HG03460 (cell line): ENCODE results near the gene TBC1D10B.
A peak's percentile ranks its signal among the peaks of the same experiment; 100 is the strongest.
"Not testable (repeated sequence)": the region's sequence is repeated elsewhere in the genome, so short reads cannot be mapped to it uniquely, and the experiment has no call there.

Source experiments
- ATAC-seq: cut with Tn5 transposase; IDR thresholded peaks from one replicate; pipeline ENCODE4 v1.9.1; 2021; ENCODE audit not compliant: unreplicated experiment

The TBC1D10B gene

DNA sequence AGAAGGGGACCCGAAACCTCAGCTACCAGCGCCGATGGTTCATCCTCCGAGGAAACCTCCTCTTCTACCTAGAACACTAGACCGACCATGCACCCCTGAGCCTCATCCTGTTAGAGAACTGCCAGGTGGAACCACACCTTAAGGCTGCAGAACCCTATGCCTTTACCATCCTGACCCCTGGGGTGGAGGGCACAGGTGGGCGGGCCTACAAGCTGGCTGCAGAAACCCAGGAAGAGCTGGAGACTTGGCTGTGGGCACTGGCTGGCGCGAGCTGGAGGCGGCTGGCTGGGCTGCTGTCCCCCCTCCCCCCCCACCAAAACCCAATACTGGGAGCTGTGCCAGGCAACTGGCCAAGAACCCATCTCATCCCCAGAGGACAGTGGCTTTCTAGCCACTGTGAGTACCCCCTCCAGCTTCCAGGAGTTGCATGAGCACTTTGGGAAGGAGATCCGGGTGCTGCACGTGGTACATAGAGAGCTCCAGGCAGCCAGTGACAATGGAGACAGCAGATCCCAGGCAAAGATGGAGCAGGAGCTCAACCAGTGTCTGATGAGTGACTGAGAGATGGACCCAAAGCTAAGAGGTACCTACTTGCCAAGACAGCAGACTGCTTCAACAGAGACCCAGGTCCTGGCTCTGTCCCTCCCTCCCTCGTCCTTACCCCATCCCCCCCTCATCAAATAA is 13.8 kb downstream of the TBC1D10B start:
- ATAC-seq, result no peak

GRCh38 chr16:30355954-30356308 is 14.4 kb downstream of the TBC1D10B start:
- ATAC-seq, result no peak

DNA sequence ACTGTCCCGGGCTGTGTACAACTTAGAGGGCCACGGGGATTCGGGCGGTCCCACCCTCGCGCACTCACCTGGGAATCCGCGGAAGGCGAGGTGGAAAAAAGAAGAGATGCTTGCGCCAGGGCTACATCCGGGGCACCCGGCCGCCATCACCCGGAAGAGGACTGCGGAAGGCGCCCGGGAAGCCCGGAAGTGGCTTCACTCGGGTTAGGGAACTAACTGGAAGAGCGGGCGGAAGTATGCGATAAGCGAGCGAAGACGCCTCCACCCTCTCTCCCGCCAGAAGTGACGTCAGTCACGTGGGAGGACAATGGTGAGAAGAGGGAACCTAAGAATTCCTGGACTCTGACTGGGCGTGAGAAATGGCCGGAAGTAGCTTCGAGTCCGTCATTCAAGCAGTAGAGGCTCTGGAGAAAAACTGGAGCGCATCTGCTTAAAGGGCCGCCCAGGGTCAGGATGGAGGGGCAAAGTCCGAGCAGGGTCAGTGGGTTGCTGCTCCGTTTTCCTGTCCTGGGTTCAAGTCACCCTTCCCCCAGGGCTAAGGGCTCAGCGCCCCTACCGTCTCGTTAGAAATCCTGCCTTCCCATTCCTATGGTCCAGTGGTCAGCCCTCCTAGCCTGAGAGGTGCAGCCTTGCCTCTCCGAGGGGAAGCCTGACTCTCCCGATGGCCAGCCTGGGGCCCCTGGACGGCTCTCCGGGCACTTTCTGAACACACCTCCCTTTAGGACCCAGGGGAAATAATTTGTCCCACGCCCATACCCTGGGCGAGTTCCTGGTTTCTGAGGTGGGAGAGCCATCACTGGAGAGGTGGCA is 14.9 kb downstream of the TBC1D10B start, which contains the start of gene CD2BP2:
Gene CD2BP2, minus strand, starts transcription at position 165 of the 810 bp plus-strand sequence. CDS start 627 bp downstream, outside the sequence.
- ATAC-seq, result peak; percentile 57

DNA sequence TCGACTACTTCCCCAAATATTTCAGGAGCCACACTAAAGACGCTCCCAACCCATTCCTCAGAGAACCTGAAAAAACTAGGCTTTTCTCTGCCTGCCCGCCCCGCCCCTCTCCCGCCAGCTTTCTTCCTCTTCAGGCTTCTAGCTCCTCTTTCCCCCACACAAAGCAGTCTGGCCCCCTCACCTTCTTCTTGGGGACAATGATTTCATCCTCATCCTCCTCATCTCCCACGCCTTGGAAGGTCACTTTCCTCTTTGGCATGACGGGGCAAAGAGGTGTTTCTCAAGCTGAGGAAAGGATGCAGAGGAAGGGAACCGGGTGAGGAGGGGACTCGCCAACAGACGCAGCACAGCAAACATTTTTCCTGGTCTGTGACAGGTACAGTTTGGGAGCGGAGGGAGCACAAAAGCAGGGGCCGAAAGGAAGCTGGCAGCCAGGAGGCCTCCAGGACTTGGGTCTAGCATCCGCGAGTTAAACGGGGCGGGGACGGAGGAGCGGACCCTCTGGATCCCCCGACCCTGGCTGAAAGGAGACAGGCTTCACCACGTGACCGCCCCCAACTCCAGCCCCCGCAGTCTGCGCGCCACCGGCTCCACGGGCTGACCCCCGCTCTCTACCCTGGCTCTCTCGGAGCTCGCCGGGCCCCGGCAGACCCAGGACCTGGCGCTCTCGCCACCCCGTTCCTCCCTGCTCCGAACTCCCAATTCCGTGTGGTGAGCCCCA is 15.7 kb downstream of the TBC1D10B start:
- ATAC-seq, result peak; percentile 13

DNA sequence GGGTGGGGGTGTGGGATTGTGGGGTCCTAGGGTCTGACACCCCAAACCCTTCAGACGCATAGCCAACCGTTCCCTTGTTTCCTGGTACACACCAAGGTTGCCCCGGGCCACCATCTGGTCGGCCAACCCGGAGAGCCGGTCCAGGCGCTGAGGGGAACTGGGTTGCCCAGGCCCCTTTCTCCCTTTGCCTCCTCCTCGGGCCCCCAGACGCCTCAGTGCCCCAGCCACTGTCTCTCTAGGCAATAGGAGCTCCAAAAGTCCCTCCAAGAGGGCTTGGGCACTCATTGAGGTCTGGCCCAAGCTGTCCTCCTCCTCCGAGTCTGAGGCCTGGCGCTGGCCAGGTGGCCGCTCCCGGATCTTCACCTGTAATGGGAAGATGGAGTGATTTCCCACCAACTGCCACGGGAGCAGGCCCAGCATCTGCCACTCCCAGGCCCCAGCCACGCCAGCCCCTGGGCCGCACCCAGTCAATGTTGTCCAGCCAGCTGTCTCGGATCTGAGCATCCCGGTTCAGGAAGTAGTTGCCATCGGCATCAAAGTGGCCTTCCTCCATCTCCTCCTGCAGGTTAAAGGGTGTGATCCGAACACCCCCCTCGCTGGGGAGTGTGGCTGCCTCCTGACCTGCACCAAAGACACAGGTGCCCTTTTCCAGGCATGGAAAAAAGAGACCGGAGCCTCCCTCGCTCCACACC is 16.7 kb downstream of the TBC1D10B start:
- ATAC-seq, result no peak

- no peak for ATAC-seq
Observed at GRCh38 chr16:30352488-30353401, 17.5 kb downstream of the TBC1D10B start.

DNA sequence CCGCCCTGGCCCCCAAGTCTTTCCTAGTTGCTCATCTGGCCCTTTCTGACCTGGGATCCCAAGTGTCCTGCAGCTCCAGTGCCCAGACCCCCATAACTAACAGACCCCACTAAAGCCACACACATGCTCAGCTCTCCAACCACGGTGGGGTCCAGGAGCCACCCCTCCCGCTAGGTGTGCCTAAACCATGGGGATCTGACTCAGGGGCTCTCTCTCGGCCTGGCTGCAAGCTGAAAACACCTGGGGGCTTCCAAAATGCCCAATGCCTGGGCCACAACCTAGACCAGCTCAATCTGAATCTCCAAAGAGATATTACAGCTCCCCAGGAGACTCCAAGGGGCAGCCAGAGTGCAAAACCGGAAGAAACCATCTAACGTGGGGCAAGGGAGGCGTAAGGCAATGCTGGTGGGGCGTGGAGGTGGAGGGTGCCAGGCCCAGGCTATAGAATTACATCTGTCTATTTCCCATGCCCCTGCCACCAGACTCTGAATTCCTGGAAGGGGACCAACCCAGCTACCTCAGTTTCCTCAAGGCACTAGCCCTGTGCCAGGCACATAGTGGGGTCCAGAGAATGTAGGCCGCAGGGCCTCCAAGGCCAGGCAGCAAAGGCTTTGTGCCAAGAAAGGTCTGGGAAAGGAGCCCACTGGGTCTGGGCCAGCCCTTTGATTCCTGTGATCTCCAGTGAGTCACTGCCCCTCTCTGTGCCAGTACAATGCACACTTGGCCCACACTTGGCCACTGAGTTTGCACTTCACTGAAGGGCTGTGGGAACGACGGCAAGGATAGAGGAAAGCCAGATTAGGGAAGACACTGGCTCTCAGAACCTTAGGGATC is 18.5 kb downstream of the TBC1D10B start:
- no peak for ATAC-seq

DNA sequence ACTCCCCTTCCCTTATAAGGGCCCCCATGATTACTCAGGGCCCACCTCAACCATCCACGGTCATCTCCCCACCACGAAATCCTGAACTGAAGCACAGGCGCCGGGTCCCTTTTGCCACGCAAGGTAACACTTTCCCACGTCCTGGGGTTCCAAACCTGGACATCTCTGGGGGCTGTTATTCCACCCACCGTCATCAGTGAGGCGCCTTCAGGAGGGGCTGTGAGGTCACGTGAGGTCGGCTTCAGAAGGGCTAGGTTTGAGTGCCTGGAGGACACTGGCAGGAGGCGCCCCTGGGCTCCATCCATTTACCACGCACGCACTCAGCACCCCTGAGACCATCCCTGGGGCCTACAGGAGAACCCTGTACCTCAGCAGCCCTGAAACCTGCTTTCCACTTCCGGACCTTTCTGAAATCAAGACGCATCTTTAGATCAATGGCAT is 19.3 kb downstream of the TBC1D10B start:
- ATAC-seq, result no peak

DNA sequence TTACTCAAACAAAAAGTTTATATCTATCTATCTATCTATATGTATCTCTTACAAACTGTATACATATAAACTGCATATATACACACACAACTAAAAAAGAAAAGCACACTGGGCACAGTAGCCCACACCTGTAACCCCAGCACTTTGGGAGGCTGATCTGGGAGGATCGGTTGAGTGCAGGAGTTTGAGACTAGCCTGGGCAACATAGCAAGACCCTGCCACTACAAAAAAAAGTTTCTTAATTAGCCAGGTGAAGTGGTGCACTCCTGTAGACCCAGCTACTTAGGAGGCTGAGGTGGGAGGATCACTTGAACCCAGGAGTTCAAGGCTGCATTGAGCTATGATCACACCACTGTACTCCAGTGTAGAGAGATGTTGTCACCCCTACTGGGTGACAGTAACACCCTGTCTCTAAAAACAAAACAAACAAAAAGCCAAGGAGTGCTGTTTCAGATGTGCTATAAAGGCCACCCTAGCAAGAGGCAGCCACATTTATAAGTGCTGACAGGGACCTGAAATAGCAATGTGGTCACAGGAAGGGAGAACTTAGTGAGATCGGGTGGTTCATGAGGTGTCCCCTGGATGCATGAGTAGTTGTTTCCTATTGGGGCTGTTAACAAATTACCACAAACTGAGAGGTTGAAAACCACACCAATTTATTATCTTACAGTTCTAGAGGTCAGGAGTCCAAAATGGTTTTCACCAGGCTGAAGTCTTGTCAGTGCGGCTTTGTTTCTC is 20.0 kb downstream of the TBC1D10B start:
- no peak for ATAC-seq

DNA sequence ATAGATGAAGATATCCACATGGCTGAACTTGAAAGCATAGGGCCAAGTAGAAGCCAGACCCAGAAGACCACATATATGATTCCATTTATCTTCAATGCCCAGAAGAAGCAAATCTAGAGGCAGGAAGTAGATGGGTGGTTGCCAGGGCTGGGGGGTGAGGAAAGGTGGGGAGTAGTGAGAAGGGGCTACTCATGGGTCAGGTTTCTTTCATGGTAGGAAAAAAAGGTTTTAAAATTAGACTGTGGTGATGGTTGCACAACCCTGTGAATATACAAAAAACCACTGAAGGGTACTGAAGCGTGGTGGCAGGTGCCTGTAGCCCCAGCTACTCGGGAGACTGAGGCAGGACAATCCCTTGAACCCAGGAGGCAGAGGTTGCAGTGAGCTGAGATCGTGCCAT is 20.6 kb downstream of the TBC1D10B start:
- ATAC-seq, result no peak

DNA sequence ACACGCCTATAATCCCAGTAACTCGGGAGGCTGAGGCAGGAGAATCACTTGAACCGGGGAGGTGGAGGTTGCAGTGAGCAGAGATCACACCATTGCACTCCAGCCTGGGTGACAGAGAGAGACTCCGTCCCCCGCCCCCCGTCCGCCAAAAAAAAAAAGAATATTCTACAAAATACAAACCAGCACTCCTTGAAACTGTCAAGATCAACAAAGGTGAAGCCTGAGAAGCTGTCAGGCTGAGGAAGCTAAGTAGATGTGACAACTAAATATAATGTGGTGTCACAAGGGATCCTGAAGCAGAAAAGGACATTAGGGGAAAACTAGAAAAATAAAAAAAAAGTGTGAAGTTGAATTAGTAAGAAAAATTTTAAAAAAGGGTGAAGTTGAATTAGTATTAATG is 21.4 kb downstream of the TBC1D10B start:
- no peak for ATAC-seq

- no peak for ATAC-seq
Observed at GRCh38 chr16:30348113-30348512, 22.2 kb downstream of the TBC1D10B start.

DNA sequence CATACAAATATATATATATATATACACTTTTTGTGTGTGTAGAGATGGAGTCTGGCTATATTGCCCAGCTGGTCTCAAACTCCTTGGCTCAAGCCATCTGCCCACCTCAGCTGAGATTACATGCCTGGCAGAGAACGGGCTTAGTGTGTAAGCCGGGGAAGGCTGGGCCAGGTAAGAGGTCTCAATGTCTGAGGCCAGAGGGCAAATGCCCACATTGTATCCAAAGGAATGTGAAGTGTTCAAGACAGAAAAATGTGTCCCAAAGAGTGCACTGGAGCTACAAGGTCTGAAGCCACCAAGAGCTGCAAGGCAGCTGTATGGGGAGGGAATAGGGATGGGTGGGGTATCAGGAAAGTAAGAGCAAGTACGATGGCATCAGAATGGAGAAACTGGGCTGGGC is 24.0 kb downstream of the TBC1D10B start:
- no peak for ATAC-seq

GRCh38 chr16:30343491-30343820 is 26.8 kb downstream of the TBC1D10B start:
- ATAC-seq, result not testable (repeated sequence)

GRCh38 chr16:30342751-30343490 is 27.4 kb downstream of the TBC1D10B start:
- no peak for ATAC-seq

- not testable (repeated sequence) for ATAC-seq
Observed at GRCh38 chr16:30341971-30342370, 28.3 kb downstream of the TBC1D10B start.

GRCh38 chr16:30340621-30341020 is 29.7 kb downstream of the TBC1D10B start:
- no peak for ATAC-seq

- ATAC-seq, result not testable (repeated sequence)
Observed at GRCh38 chr16:30338715-30339114, 31.6 kb downstream of the TBC1D10B start.
